Measurements from ENCODE around the gene ARHGEF35. TPM values are rescaled to one million over a fixed set of nuclear protein-coding genes. Genes with fewer than 3 reads are reported as not detected.
"Not testable (repeated sequence)": the region's sequence is repeated elsewhere in the genome, so short reads cannot be mapped to it uniquely, and the experiment has no call there.

The ARHGEF35 gene
- 1 to 10 TPM; 1.1 to 3.2 TPM for total RNA-seq

- H3K27me3 ChIP-seq (replicated peaks; ENCODE audit: insufficient read depth); H3K27ac ChIP-seq; H3K4me3 ChIP-seq; ATAC-seq (ENCODE audit: insufficient number of reproducible peaks, low FRiP score, low read depth); H3K4me1 ChIP-seq (ENCODE audit: control insufficient read depth in 1 of 2, low read depth in 2 of 2); H3K36me3 ChIP-seq; DNase-seq (ENCODE audit: low spot score); H3K9me3 ChIP-seq: not testable (repeated sequence)
Observed at GRCh38 chr7:144195212-144195872, at the start of gene ARHGEF35. Gene ARHGEF35 (minus strand): TSS chr7:144195833. CDS start chr7:144188383, 7,450 bp downstream.

DNA sequence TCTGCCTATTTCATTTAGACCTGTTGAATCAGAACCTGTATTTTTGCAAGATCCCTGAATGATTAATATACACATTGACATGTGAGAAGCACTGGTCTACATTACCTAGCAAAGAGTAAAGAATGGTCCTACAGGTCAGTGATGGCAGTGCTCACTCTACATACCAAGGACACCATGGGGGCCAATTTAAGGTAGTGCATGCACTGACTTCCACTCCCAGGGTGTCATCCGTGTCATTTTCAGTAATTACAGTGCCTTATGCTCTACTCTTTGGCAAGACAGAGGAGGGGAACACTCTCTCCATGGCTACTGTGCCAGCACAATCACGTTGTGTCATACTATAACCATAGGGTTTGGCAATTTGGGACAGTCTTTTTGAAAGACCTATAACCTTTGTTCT is 49.7 kb upstream of the ARHGEF35 start:
- not testable (repeated sequence) for H3K4me1 ChIP-seq (ENCODE audit: control insufficient read depth in 1 of 2, low read depth in 2 of 2); H3K4me3 ChIP-seq; H3K27ac ChIP-seq; DNase-seq (ENCODE audit: low spot score); H3K9me3 ChIP-seq; ATAC-seq (ENCODE audit: insufficient number of reproducible peaks, low FRiP score, low read depth); H3K27me3 ChIP-seq (replicated peaks; ENCODE audit: insufficient read depth); H3K36me3 ChIP-seq

DNA sequence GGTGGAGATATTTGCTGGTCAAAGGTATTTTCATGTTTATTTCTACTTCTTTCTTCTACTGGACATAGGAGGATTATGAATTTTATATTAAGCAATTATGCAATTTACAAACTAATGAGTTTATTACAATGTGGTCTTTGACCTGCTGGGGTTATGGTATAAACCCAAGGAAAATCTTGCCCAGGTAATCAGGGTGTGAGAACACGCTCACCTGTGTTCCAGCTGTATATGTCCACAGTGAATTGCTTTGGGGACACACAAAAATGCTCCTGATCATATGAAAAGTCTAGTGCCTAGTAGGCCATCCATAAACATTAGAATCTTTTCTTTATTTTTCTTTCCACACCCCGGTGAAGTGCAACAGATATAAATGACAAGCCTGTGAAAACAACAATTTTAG is 43.7 kb upstream of the ARHGEF35 start, which contains the start of gene OR2A42:
TSS of gene OR2A42 (minus strand) at position 241 of the 400 bp plus-strand sequence. CDS start 6,762 bp downstream, outside the sequence.
- not testable (repeated sequence) for H3K36me3 ChIP-seq; H3K4me1 ChIP-seq (ENCODE audit: control insufficient read depth in 1 of 2, low read depth in 2 of 2); H3K9me3 ChIP-seq; H3K27me3 ChIP-seq (replicated peaks; ENCODE audit: insufficient read depth); H3K27ac ChIP-seq; DNase-seq (ENCODE audit: low spot score); H3K4me3 ChIP-seq; ATAC-seq (ENCODE audit: insufficient number of reproducible peaks, low FRiP score, low read depth)

GRCh38 chr7:144238530-144239082 is 43.0 kb upstream of the ARHGEF35 start:
- not testable (repeated sequence) for H3K9me3 ChIP-seq; DNase-seq (ENCODE audit: low spot score); H3K27me3 ChIP-seq (replicated peaks; ENCODE audit: insufficient read depth); H3K4me3 ChIP-seq; H3K36me3 ChIP-seq; H3K27ac ChIP-seq; H3K4me1 ChIP-seq (ENCODE audit: control insufficient read depth in 1 of 2, low read depth in 2 of 2); ATAC-seq (ENCODE audit: insufficient number of reproducible peaks, low FRiP score, low read depth)

DNA sequence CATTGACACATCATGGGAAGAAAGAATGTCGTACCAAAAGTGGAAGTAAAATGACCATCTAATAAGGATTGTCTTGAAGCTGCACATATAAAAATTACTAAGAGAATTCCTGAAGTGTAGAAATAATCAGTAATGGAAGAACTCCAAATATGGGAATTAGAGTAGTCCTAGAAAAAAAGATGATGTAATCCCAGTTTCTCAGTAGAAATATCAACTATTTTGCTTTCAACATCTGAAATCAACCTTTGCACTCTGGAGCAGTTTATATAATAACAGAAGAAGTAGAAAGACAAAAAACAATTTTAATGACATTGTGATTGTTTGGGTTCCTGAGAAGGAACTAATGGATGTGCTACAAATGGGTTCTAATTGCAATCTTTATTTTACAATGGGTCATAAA is 37.4 kb upstream of the ARHGEF35 start:
- H3K27me3 ChIP-seq (replicated peaks; ENCODE audit: insufficient read depth); DNase-seq (ENCODE audit: low spot score); H3K27ac ChIP-seq; H3K36me3 ChIP-seq; H3K9me3 ChIP-seq; ATAC-seq (ENCODE audit: insufficient number of reproducible peaks, low FRiP score, low read depth); H3K4me1 ChIP-seq (ENCODE audit: control insufficient read depth in 1 of 2, low read depth in 2 of 2); H3K4me3 ChIP-seq: not testable (repeated sequence)

GRCh38 chr7:144231027-144231426 is 35.4 kb upstream of the ARHGEF35 start:
- not testable (repeated sequence) for H3K27me3 ChIP-seq (replicated peaks; ENCODE audit: insufficient read depth); H3K9me3 ChIP-seq; H3K36me3 ChIP-seq; H3K27ac ChIP-seq; DNase-seq (ENCODE audit: low spot score); H3K4me3 ChIP-seq; H3K4me1 ChIP-seq (ENCODE audit: control insufficient read depth in 1 of 2, low read depth in 2 of 2); ATAC-seq (ENCODE audit: insufficient number of reproducible peaks, low FRiP score, low read depth)

GRCh38 chr7:144228810-144229209 is 33.2 kb upstream of the ARHGEF35 start:
- not testable (repeated sequence) for DNase-seq (ENCODE audit: low spot score); H3K27me3 ChIP-seq (replicated peaks; ENCODE audit: insufficient read depth); H3K4me1 ChIP-seq (ENCODE audit: control insufficient read depth in 1 of 2, low read depth in 2 of 2); H3K27ac ChIP-seq; H3K4me3 ChIP-seq; ATAC-seq (ENCODE audit: insufficient number of reproducible peaks, low FRiP score, low read depth); H3K9me3 ChIP-seq; H3K36me3 ChIP-seq

GRCh38 chr7:144226866-144227265 is 31.2 kb upstream of the ARHGEF35 start:
- not testable (repeated sequence) for H3K27ac ChIP-seq; H3K4me1 ChIP-seq (ENCODE audit: control insufficient read depth in 1 of 2, low read depth in 2 of 2); ATAC-seq (ENCODE audit: insufficient number of reproducible peaks, low FRiP score, low read depth); H3K36me3 ChIP-seq; H3K4me3 ChIP-seq; H3K27me3 ChIP-seq (replicated peaks; ENCODE audit: insufficient read depth); H3K9me3 ChIP-seq; DNase-seq (ENCODE audit: low spot score)

- not testable (repeated sequence) for H3K9me3 ChIP-seq
Observed at GRCh38 chr7:144223675-144224074, 28.0 kb upstream of the ARHGEF35 start.

DNA sequence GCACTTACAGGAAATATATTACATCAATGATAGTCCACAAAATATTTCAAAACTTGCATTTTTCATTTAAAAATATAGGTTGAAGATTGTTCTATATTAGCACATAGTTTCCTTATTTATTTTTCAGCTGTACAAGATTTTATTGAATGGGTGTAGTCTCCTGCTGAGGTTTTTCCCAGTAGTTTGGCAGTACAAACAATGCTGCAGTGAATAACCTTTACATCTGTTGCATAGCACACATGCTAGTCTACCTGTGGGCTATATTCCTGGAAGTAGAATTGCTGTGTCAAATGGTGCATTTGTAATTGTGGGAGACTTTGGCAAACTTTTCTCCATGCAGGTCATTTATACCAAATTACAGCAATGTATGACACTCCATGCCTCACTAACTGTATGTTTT is 24.9 kb upstream of the ARHGEF35 start:
- not testable (repeated sequence) for ATAC-seq (ENCODE audit: insufficient number of reproducible peaks, low FRiP score, low read depth); H3K27me3 ChIP-seq (replicated peaks; ENCODE audit: insufficient read depth); H3K27ac ChIP-seq; H3K9me3 ChIP-seq; H3K36me3 ChIP-seq; H3K4me3 ChIP-seq; DNase-seq (ENCODE audit: low spot score); H3K4me1 ChIP-seq (ENCODE audit: control insufficient read depth in 1 of 2, low read depth in 2 of 2)

More at GRCh38 chr7:144223675-144224074, 28.0 kb upstream of the ARHGEF35 start:
- not testable (repeated sequence) for ATAC-seq (ENCODE audit: insufficient number of reproducible peaks, low FRiP score, low read depth); H3K4me3 ChIP-seq; H3K27ac ChIP-seq; H3K4me1 ChIP-seq (ENCODE audit: control insufficient read depth in 1 of 2, low read depth in 2 of 2); H3K36me3 ChIP-seq; DNase-seq (ENCODE audit: low spot score); H3K27me3 ChIP-seq (replicated peaks; ENCODE audit: insufficient read depth)

DNA sequence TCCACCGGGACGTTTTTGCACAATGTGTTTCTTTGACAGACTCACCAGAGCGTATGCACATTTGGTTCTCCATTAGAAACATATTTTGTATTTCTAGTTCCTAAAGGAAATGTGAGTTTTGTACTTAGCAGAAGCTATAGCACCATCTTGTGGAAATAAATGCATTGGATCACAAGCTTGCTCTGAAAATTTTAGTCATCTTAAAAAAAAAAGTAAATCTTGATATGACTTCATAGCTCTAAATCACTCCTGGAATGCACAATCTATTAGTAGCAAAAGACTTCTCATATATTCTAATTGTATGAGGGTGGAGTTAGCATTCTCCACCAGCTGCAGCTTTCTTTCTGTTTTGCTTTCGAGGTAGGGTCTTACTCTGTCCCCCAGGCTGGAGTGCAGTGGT is 23.5 kb upstream of the ARHGEF35 start:
- not testable (repeated sequence) for H3K27ac ChIP-seq; DNase-seq (ENCODE audit: low spot score); H3K27me3 ChIP-seq (replicated peaks; ENCODE audit: insufficient read depth); H3K4me1 ChIP-seq (ENCODE audit: control insufficient read depth in 1 of 2, low read depth in 2 of 2); H3K9me3 ChIP-seq; H3K36me3 ChIP-seq; H3K4me3 ChIP-seq
- peak; percentile 35 for ATAC-seq (ENCODE audit: insufficient number of reproducible peaks, low FRiP score, low read depth)

GRCh38 chr7:144218581-144218980 is 22.9 kb upstream of the ARHGEF35 start:
- not testable (repeated sequence) for ATAC-seq (ENCODE audit: insufficient number of reproducible peaks, low FRiP score, low read depth); H3K27me3 ChIP-seq (replicated peaks; ENCODE audit: insufficient read depth); H3K36me3 ChIP-seq; H3K4me1 ChIP-seq (ENCODE audit: control insufficient read depth in 1 of 2, low read depth in 2 of 2); DNase-seq (ENCODE audit: low spot score); H3K4me3 ChIP-seq; H3K9me3 ChIP-seq; H3K27ac ChIP-seq

GRCh38 chr7:144217200-144217599 is 21.6 kb upstream of the ARHGEF35 start:
- H3K27me3 ChIP-seq (replicated peaks; ENCODE audit: insufficient read depth); H3K4me3 ChIP-seq; H3K4me1 ChIP-seq (ENCODE audit: control insufficient read depth in 1 of 2, low read depth in 2 of 2); ATAC-seq (ENCODE audit: insufficient number of reproducible peaks, low FRiP score, low read depth); H3K27ac ChIP-seq; H3K9me3 ChIP-seq; H3K36me3 ChIP-seq; DNase-seq (ENCODE audit: low spot score): not testable (repeated sequence)
